SKM-1 treated with dmso at 0.1 percent for 144 hours (cell line): ENCODE data around the gene SCIMP.
"Not testable (repeated sequence)": the region's sequence is repeated elsewhere in the genome, so short reads cannot be mapped to it uniquely, and the experiment has no call there.

Source experiments
- DNase-seq: peaks from one replicate; lab custom pipeline; 2025; ENCODE audit not compliant: unreplicated experiment; lab: John Stamatoyannopoulos, UW

Gene SCIMP

DNA sequence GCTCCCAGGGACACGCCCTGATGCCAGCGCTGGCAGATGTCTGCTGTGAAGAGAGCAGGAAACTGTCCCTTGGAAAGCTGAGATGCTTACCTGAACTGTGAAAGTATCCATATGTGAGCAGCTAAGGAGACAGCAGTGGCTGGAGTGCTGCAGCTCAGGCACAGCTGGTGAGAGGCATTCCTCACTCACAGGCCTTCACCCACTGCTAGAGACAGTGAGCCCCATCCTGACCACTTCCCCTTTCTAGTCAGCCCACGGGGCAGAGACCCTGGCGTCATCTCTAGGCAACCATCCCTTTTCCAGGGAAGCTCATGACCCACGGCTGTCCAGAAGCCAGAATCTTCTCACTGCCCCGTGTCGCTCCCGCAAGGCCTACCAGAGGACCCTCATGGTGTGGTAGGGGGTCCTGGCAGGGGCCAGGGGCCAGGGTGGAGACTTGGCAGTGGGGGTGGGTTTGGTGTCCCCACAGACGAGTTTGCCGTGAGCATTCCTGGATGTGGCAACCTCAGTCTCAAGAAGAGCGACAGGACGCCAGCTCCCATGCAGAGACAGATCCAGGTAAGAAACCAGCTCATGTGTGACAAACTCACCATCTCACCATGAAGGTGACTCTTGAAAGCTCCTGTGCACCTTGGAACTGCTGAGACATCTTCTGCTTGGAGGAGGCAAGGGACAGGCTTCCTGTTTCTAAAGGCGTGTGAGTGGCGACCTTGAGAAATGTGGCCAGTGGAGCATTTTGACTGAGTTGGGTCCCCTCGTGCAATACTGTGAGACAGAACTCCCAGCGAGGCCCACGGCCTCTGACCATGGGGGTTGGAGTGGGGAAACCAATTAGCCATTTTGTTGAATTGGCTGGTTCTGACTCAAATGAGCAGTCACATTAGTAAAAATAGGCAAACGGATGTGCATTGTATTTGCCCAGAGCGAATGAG, at the start of gene SCIMP:
TSS of gene SCIMP (minus strand) at position 216 of the 932 bp plus-strand sequence. CDS start at position 111, 105 bp downstream.
- peak; percentile 45 for DNase-seq

GRCh38 chr17:5283571-5284315, 49.1 kb upstream of the SCIMP start:
- no peak for DNase-seq

GRCh38 chr17:5282642-5283217, 48.1 kb upstream of the SCIMP start:
- no peak for DNase-seq

DNA sequence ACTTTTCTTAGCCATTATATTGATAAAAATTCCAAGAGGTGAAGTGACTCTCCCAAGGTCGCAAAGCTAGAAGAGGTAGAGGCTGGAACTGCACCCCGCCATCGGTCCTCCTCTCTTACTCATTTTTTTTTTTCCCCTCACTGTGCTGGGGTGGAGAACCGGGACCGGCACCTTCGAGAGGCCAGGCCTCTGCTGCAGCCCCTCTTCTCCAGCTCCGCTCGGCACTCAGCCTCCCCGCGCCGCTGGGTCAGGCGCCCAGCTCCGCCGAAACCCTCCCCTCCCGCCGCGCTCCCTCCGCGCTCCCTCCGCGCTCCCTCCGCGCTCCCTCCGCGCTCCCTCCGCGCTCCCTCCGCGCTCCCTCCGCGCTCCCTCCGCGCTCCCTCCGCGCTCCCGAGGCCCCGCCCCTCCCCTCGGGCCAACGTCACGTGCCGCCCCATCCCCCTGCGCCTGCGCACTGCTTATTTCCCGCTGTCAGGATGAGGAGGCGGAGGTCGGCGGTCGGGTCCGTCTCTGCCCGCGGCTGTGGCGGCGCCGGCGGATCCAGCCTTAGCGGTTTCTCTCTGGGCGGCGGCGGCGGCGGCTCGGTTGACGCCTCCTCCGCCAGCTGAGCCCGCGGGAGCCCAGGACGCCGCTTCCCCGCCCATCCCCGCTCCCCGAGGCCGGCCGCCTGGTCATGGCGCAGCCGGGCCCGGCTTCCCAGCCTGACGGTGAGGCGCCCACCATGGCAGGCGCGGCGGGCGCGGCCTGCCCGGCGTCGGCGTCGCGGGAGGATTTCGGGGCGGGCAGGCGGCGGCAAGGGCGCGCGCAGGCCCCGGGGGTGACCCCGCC, 47.4 kb upstream of the SCIMP start, which contains the start of gene RABEP1:
TSS of gene RABEP1 (plus strand) at position 471 of the 828 bp plus-strand sequence. CDS start at position 674, 203 bp downstream.
- DNase-seq = peak; percentile 53

DNA sequence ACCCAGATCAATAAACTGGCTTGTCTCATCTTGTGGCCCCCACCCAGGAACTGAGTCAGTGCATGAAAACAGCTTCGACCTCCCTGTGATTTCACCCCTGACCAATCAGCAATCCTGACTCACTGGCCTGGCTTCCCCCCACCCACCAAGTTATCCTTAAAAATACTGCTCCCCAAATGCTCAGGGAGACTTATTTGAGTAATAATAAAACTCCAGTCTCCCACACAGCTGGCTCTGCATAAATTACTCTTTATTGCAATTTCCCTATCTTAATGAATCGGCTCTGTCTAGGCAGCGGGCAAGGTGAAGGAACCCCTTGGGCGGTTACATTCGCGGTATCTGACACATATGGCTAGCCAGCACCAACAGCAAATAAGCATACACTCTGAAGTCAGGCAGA, 37.7 kb upstream of the SCIMP start:
- no peak for DNase-seq

DNA sequence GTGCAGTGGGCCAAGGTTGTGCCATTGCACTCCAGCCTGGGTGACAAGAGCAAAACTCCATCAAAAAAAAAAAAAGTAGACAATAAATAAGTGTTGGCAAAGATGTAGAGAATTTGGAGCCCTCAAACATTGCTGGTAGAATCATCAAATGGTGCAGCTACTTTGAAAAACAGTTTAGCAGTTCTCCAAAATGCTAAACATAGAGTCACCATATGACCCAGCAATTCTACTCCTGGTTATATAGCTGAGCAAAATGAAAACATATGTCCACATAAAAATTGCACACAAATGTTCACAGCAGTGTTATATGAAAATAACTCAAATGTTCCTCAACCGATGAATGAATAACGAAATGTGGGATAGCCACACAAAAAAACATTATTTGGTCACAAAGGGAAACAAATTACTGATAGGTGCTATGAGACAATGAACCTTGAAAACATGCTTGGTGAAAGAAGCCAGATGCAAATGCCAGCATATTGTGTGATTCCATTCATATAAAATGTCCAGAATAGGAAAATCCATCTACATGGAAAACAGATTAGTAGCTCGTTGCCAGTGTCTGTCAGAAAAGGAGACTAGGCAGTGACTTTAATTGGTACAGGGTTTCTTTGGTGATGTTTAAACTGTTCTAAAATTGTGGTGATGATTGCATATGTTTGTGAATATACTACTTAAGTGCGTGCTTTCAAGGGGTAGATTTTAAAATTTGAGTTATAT, 34.7 kb upstream of the SCIMP start:
- DNase-seq = no peak

DNA sequence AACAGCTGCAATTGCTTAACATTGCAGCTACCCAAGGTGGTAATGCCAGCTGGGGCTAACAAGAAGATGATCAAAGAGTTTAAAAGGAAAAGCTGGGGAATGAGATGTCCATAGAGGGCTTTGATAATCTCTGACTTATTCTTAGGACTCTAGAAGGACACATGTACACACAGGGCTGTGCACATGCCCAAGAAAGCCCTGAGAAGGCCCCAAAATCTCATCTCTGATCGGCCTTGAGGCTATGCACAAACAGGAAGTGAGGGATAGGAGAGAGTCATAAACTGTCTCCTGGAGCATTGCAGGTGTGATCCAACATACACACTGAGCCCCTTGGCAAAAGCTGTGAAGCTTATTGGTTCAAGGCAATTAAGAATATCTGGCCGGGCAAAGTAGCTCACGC, 30.2 kb upstream of the SCIMP start:
- no peak for DNase-seq

GRCh38 chr17:5263441-5263840, 28.8 kb upstream of the SCIMP start:
- no peak for DNase-seq

DNA sequence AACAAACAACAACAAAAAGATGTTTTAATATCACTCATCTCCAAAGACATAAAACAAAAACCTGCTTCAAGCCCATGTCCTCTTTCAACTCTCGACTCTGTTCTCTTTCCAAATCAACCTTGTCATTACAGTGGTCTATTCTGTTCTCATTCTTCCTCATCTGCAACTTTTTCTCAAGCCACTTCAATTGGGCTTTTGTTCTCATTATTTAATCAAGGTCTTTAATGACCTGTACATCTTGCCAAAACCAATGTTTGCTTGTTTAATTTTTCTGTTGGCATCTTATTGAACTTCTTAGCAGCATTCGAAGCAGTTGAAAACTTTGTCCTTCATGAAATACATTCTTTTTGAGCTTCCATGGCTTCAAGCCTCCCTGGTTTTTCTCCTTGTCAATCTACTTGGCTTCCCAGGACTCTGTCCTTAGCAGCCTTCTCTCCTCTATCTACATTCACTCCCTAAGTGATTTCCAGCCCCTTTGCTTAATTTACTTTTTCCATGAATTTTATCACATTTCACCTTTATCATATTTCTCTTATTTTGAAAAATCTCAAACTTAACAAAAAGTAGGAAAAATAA, 27.8 kb upstream of the SCIMP start:
- no peak for DNase-seq

DNA sequence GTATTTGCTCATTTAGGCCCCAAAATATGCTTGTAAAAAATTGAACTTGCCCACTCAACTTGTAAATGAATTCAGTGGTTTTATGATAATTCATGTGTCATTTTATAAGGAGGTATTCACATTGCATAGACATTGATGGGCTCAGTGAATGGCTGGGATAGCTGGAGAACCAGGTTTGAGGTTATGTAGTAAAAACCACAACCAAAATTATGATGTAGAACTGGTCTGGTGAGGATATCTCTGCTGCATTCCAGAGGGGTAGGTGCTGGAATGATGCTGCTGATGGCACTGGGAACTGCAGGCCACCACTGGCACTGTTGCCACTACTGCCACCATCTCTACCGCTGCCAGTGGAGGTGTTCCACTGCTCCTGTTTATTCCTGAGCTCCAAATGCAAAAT, 25.9 kb upstream of the SCIMP start:
- no peak for DNase-seq

- DNase-seq = no peak
Measured at GRCh38 chr17:5257124-5257523, 22.5 kb upstream of the SCIMP start.

DNA sequence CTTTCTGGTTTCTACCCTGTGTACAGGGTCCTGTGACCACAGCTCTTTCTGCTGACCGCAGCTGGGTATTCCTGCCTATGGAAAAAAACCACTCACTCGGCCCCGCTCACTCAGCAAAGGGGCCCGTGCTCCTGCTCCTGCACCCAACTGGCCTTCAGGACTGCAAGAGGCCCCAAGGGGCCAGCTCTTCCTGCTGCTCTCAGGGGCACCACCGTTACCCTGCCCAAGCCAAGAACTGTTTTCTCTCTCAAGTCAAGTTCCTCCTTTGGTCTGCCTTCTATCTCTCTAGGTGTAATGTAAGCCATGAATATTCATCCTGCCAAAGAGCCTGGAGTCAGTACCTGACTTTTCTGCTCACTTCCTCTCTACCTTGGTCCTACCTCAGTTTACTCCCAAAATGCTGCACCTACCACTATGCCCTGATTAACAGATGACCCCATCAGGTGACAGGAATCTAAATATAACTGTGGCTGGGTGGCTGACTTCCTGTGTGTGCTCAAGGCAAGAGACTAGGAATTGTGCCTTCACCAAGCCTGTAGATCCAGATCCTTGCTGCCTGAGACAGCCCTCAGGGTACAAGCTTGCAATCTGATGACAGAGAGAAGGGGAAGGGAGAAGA, 20.4 kb upstream of the SCIMP start:
- peak; percentile 39 for DNase-seq

- no peak for DNase-seq
Measured at GRCh38 chr17:5254414-5254813, 19.8 kb upstream of the SCIMP start.

GRCh38 chr17:5249615-5250014, 15.0 kb upstream of the SCIMP start:
- DNase-seq = peak; percentile 49

- DNase-seq = no peak
Measured at GRCh38 chr17:5248821-5249479, 14.3 kb upstream of the SCIMP start.

- no peak for DNase-seq
Measured at GRCh38 chr17:5247621-5248020, 13.0 kb upstream of the SCIMP start.

DNA sequence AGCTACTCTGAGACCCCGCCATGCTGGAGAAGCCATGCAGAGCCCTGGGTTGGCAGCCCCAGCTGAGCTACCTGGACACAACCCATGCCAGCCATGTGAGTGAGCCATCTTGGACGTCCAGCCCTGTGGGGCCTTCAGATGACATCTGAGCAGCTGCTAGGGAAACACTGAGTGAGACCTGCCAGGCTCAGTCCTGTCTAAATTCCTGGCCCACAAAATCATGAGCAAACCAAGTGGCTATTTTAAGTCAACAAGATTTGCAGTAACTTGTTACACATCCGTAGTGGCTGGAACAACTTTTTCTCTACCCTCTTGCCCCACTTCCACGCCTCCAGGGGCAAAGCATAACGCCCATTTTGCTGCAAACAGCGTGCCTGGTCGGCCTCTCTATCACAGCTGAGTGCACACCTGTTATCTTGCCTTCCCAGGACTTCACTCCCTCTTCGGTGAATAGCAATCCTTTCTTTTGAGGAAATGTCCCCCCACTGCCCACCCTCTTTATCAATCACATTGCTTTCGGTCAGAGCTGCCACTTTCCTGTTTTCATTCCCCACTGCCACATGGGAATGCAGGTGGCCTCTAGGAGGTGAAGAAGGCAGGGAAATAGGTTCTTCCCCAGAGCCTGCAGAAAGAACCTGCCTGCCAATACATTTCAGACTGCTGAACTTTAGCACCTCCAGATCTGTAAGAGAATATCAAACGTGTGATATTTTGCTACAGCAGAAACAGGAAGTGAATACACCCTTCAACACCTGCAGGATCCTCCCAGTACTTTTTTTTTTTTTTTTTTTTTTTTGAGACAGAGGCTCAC, 7.4 kb upstream of the SCIMP start:
- DNase-seq = no peak

GRCh38 chr17:5239769-5240168, 5.1 kb upstream of the SCIMP start:
- DNase-seq = not testable (repeated sequence)
